Transverse colon (tissue), 3 donors: ENCODE data around the gene CAMSAP3.

Experiments
- CTCF ChIP-seq, 5 experiments: fragments of 200-600 bp in 3 of 5; fragments of 450-650 bp in 2 of 5; sonication (generic) in 3 of 5; IDR thresholded peaks; 1 replicate in 2 of 5; 2 replicates in 3 of 5; pipeline ENCODE4 v1.5.1; 2016 to 2017; ENCODE audit warnings: antibody characterized with exemption in 5 of 5, inconsistent platforms in 3 of 5, mild to moderate bottlenecking in 2 of 5, moderate library complexity in 1 of 5
- POLR2A ChIP-seq: fragments of 450-650 bp; IDR thresholded peaks from one replicate; pipeline ENCODE4 v1.6.1; 2016; ENCODE audit warnings: antibody characterized with exemption, mild to moderate bottlenecking, moderate library complexity

DNA sequence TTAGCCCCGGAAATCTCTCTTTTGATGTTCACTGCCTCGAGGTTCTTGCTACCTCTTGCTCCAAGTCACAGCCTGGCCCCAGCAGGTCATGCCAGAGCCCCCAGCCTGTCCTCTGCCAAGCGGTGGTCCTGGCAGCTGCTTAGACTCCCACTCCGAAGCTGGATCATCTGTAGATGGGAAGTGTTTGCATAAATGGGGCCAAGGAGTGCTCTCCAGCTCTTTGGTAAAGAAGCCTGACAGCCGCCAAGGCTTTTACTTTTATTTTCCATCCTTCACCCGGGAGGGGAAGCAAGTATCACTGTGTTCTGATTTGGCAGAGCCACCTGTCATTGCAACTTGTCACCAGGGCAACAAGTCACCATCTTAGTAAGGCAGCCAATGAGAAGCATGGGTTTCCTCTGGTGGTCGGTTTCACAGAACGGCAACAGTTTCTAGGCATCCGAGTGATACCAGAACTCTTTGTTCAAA lies 62.6 kb downstream of the CAMSAP3 start:
- TF ChIP-seq POLR2A = no peak
- TF ChIP-seq CTCF (IDR thresholded peaks at IDR 0.05) = no peak
